Panc1 (cell line): ENCODE data around the gene CAPN3.

Source experiments
- POLR2AphosphoS5 ChIP-seq: IDR thresholded peaks from 2 replicates; pipeline ENCODE4 v1.6.1; 2012; ENCODE audit warnings: mild to moderate bottlenecking, low read depth, low read length, moderate library complexity
- TCF7L2 ChIP-seq: IDR thresholded peaks from 2 replicates; pipeline ENCODE4 v1.6.1; 2011; ENCODE audit warnings: mild to moderate bottlenecking, low read depth, low read length, inconsistent platforms
- TF ChIP-seq, protein P1 (sequence below): fragments of 450-650 bp; IDR thresholded peaks from 2 replicates; pipeline ENCODE4 v1.5.1; 2017; ENCODE audit warnings: mild to moderate bottlenecking
- TF ChIP-seq, protein P2 (sequence below), 2 experiments: IDR thresholded peaks; 2 replicates each; pipeline ENCODE4 v1.6.1; 2011 to 2012; ENCODE audit warnings: low read depth in 2 of 2, control low read depth in 1 of 2, low read length in 1 of 2, mild to moderate bottlenecking in 1 of 2, moderate library complexity in 1 of 2; ENCODE audit not compliant: insufficient read depth in 1 of 2

DNA sequence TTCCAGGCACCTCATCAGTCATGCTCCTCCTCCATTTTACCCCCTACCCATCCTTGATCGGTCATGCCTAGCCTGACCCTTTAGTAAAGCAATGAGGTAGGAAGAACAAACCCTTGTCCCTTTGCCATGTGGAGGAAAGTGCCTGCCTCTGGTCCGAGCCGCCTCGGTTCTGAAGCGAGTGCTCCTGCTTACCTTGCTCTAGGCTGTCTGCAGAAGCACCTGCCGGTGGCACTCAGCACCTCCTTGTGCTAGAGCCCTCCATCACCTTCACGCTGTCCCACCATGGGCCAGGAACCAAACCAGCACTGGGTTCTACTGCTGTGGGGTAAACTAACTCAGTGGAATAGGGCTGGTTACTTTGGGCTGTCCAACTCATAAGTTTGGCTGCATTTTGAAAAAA lies 52.6 kb downstream of the CAPN3 start:
- TF ChIP-seq, protein P1, sequence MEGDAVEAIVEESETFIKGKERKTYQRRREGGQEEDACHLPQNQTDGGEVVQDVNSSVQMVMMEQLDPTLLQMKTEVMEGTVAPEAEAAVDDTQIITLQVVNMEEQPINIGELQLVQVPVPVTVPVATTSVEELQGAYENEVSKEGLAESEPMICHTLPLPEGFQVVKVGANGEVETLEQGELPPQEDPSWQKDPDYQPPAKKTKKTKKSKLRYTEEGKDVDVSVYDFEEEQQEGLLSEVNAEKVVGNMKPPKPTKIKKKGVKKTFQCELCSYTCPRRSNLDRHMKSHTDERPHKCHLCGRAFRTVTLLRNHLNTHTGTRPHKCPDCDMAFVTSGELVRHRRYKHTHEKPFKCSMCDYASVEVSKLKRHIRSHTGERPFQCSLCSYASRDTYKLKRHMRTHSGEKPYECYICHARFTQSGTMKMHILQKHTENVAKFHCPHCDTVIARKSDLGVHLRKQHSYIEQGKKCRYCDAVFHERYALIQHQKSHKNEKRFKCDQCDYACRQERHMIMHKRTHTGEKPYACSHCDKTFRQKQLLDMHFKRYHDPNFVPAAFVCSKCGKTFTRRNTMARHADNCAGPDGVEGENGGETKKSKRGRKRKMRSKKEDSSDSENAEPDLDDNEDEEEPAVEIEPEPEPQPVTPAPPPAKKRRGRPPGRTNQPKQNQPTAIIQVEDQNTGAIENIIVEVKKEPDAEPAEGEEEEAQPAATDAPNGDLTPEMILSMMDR, result no peak
- TF ChIP-seq, protein P2, sequence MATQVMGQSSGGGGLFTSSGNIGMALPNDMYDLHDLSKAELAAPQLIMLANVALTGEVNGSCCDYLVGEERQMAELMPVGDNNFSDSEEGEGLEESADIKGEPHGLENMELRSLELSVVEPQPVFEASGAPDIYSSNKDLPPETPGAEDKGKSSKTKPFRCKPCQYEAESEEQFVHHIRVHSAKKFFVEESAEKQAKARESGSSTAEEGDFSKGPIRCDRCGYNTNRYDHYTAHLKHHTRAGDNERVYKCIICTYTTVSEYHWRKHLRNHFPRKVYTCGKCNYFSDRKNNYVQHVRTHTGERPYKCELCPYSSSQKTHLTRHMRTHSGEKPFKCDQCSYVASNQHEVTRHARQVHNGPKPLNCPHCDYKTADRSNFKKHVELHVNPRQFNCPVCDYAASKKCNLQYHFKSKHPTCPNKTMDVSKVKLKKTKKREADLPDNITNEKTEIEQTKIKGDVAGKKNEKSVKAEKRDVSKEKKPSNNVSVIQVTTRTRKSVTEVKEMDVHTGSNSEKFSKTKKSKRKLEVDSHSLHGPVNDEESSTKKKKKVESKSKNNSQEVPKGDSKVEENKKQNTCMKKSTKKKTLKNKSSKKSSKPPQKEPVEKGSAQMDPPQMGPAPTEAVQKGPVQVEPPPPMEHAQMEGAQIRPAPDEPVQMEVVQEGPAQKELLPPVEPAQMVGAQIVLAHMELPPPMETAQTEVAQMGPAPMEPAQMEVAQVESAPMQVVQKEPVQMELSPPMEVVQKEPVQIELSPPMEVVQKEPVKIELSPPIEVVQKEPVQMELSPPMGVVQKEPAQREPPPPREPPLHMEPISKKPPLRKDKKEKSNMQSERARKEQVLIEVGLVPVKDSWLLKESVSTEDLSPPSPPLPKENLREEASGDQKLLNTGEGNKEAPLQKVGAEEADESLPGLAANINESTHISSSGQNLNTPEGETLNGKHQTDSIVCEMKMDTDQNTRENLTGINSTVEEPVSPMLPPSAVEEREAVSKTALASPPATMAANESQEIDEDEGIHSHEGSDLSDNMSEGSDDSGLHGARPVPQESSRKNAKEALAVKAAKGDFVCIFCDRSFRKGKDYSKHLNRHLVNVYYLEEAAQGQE (IDR thresholded peaks at IDR 0.05; ENCODE audit: insufficient read depth in 1 of 2, low read depth in 2 of 2, low read length in 1 of 2), result no peak
- no peak for TF ChIP-seq TCF7L2
- TF ChIP-seq POLR2AphosphoS5, result no peak
